Activated CD8-positive, alpha-beta T cell treated with anti-CD3 and anti-CD28 coated beads for 36 hours (primary cell): ENCODE results near the gene NAT9. TPM values are rescaled to one million over a fixed set of nuclear protein-coding genes. Genes with fewer than 3 reads are reported as not detected.
A peak's percentile ranks its signal among the peaks of the same experiment; 100 is the strongest.

Experiments
- ATAC-seq: fragments of 200-7000 bp; cut with Tn5 transposase; one replicate; pipeline ENCODE4 v1.10.0; 2021; ENCODE audit warnings: mild to moderate bottlenecking, moderate library complexity
- CTCF ChIA-PET: fragments of 350-600 bp; sonication (Branson Sonifier 250); formaldehyde crosslinking; loops from one replicate; lab custom pipeline; 2021; ENCODE audit warnings: antibody characterized with exemption; lab: Charles Lee
- POLR2A ChIA-PET: fragments of 350-600 bp; sonication (Branson Sonifier 250); formaldehyde crosslinking; loops from one replicate; lab custom pipeline; 2021; ENCODE audit warnings: antibody characterized with exemption; lab: Charles Lee
- DNase-seq: peaks from one replicate; pipeline ENCODE4 v3.0.0-alpha.2; 2020
- H3K27ac Mint-ChIP-seq: one replicate; pipeline ENCODE4 v1.8.0; 2021; ENCODE audit warnings: mild to moderate bottlenecking, mixed read lengths
- H3K27me3 Mint-ChIP-seq: one replicate; pipeline ENCODE4 v1.8.0; 2021; ENCODE audit warnings: mixed read lengths
- H3K36me3 Mint-ChIP-seq: one replicate; pipeline ENCODE4 v1.8.0; 2021; ENCODE audit warnings: low read depth, mixed read lengths
- H3K4me1 Mint-ChIP-seq: one replicate; pipeline ENCODE4 v1.8.0; 2021; ENCODE audit warnings: low read depth, mixed read lengths
- H3K4me3 Mint-ChIP-seq: one replicate; pipeline ENCODE4 v1.8.0; 2021; ENCODE audit warnings: mild to moderate bottlenecking, moderate library complexity, mixed read lengths
- H3K9me3 Mint-ChIP-seq: one replicate; pipeline ENCODE4 v1.8.0; 2021; ENCODE audit warnings: mixed read lengths
- intact Hi-C: fragments of 100-400 bp; cut with micrococcal nuclease; formaldehyde crosslinking; loops from one replicate; pipeline ENCODE4 v1.10.0; 2022
- total RNA-seq, 2 experiments: library from RNA; stranded (reverse); gene quantifications; one replicate each; pipeline ENCODE4 v1.2.3, GENCODE V29; 2021
- TF ChIP-seq, protein P1 (sequence below): fragments of 200-600 bp; IDR thresholded peaks from one replicate; pipeline ENCODE4 v1.8.0; 2022; ENCODE audit warnings: antibody characterized with exemption, mild to moderate bottlenecking

NAT9 gene
- total RNA-seq, 2 experiments from 2014 or later = 35.5 to 42.4 TPM

DNA sequence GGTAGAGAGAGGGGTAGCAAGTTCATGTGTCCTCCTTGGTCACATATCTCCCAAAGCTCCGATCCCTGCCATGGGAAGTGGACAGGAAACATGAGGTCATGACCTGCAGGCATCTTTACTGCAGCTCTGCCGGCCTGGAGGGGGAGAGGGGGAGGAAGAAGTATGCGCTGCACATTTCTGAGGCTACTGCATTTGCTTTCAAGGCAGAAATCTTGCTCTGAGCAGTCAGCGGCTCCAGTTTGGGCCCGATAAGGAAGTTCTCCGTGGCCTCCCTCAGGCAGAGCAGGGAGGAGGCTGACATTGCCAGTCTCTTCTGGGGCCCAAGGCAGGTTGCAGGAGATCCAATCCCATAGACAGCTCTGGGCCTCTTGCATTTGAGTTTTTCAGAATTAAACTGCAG is 29.2 kb downstream of the NAT9 start:
- CTCF ChIA-PET = interaction anchor here (0.7 to 6.9 kb wide), 12 partner anchors 11 to 293 kb away, joined by 3 to 110 read pairs (median 42); partner anchors contain the start of genes GRIN2C, NAT9 and RAB37
- Mint-ChIP-seq H3K4me1 (peaks cover 51% of the 10 kb centered on the region), H3K9me3 (peaks cover 7% of the 10 kb centered on the region), H3K4me3 (peak overlapping the region; percentile 65), H3K27me3 (no peaks in the 10 kb centered on the region), H3K27ac (peak overlapping the region; percentile 77), H3K36me3 (peaks cover 27% of the 10 kb centered on the region)
- DNase-seq (no peak), ATAC-seq (no peak)
- intact Hi-C loops = loop anchor here (2.0 kb wide), 1 partner anchor 34 kb away; no protein-coding TSS in a partner anchor
- POLR2A ChIA-PET = interaction anchor here (1.6 to 5.5 kb wide), 4 partner anchors 10 to 33 kb away, joined by 5 to 35 read pairs (median 8); partner anchors contain the start of genes NAT9 and RAB37
- TF ChIP-seq, protein P1, sequence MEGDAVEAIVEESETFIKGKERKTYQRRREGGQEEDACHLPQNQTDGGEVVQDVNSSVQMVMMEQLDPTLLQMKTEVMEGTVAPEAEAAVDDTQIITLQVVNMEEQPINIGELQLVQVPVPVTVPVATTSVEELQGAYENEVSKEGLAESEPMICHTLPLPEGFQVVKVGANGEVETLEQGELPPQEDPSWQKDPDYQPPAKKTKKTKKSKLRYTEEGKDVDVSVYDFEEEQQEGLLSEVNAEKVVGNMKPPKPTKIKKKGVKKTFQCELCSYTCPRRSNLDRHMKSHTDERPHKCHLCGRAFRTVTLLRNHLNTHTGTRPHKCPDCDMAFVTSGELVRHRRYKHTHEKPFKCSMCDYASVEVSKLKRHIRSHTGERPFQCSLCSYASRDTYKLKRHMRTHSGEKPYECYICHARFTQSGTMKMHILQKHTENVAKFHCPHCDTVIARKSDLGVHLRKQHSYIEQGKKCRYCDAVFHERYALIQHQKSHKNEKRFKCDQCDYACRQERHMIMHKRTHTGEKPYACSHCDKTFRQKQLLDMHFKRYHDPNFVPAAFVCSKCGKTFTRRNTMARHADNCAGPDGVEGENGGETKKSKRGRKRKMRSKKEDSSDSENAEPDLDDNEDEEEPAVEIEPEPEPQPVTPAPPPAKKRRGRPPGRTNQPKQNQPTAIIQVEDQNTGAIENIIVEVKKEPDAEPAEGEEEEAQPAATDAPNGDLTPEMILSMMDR = no peak

DNA sequence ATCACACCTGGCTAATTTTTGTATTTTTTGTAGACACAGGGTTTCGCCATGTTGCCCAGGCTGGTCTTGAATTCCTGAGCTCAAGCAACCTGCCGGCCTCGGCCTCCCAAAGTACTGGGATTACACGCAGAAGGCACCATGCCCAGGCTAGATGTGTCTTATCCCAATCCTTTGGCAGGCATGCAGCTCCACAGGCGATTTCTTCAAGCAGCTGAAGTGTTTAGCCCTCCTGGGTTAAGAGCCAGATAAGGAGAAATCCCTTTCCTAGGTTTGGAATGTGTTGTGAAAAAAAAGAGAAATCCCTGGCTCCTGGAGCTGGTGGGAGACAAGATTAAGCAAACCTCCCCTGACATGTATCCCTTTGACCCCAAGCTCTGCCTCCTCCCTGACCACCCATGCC is 29.8 kb downstream of the NAT9 start:
- Mint-ChIP-seq H3K27me3 (no peaks in the 10 kb centered on the region), H3K4me3 (no peak overlapping the region), H3K9me3 (peaks cover 7% of the 10 kb centered on the region), H3K27ac (peak overlapping the region; percentile 77), H3K36me3 (peaks cover 22% of the 10 kb centered on the region), H3K4me1 (peaks cover 51% of the 10 kb centered on the region)
- DNase-seq (no peak), ATAC-seq (no peak)
- TF ChIP-seq, protein P1 = no peak
- POLR2A ChIA-PET = interaction anchor here (0.6 to 5.5 kb wide), 10 partner anchors 9 to 127 kb away, joined by 3 to 35 read pairs (median 4); partner anchors contain the start of genes FDXR, NAT9 and RAB37
- CTCF ChIA-PET = interaction anchor here (1.5 to 6.9 kb wide), 13 partner anchors 10 to 211 kb away, joined by 5 to 110 read pairs (median 36); partner anchors contain the start of genes GRIN2C, NAT9 and RAB37
- intact Hi-C loops = loop anchor here (2.0 kb wide), 1 partner anchor 34 kb away; no protein-coding TSS in a partner anchor

DNA sequence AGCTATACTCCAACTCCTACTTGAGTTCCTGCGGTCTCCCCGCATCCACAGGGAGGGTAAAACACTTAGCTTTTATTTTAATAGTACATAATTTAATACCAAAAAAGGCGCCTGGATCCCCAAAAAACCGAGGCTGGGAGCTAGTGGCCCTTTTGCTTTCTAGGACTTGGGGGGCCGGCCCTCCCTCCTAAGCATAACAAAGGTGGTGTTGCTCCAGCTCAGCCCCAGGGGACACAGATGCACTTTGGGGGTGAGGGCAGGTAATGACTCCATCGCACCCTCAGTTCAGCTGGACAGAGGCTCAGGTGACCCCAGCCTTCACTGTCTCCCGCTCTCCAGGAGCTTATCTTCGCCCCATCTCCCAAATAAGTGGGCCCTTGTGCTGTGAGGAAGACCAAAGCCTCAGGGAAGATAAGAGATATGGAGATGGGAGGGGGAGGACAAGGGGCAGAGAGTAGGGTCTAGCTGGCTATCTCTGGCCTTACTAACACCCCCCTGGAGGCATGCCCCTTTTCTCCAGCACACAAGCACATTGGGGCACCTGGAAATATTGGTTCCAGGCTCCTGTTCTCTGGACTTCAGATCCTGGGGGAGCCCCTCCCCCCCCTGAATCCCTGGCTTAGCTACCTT is 30.5 kb downstream of the NAT9 start:
- peaks cover 15% of the 10 kb centered on the region for H3K36me3 Mint-ChIP-seq
- DNase-seq (no peak), ATAC-seq (no peak)
- H3K27me3 Mint-ChIP-seq = no peaks in the 10 kb centered on the region
- intact Hi-C loops = loop anchor here (2.0 kb wide), 1 partner anchor 35 kb away; no protein-coding TSS in a partner anchor
- H3K9me3 Mint-ChIP-seq = peaks cover 7% of the 10 kb centered on the region
- ChIA-PET POLR2A (interaction anchor here (0.6 to 5.5 kb wide), 11 partner anchors 8 to 128 kb away, joined by 3 to 35 read pairs (median 4); partner anchors contain the start of genes FDXR, NAT9 and RAB37), CTCF (interaction anchor here (0.8 to 6.9 kb wide), 20 partner anchors 7 to 212 kb away, joined by 3 to 110 read pairs (median 6); partner anchors contain the start of genes FDXR, GRIN2C, NAT9 and RAB37)
- H3K4me3 Mint-ChIP-seq = no peak overlapping the region
- no peak overlapping the region for H3K27ac Mint-ChIP-seq
- TF ChIP-seq, protein P1 = no peak
- peaks cover 55% of the 10 kb centered on the region for H3K4me1 Mint-ChIP-seq

DNA sequence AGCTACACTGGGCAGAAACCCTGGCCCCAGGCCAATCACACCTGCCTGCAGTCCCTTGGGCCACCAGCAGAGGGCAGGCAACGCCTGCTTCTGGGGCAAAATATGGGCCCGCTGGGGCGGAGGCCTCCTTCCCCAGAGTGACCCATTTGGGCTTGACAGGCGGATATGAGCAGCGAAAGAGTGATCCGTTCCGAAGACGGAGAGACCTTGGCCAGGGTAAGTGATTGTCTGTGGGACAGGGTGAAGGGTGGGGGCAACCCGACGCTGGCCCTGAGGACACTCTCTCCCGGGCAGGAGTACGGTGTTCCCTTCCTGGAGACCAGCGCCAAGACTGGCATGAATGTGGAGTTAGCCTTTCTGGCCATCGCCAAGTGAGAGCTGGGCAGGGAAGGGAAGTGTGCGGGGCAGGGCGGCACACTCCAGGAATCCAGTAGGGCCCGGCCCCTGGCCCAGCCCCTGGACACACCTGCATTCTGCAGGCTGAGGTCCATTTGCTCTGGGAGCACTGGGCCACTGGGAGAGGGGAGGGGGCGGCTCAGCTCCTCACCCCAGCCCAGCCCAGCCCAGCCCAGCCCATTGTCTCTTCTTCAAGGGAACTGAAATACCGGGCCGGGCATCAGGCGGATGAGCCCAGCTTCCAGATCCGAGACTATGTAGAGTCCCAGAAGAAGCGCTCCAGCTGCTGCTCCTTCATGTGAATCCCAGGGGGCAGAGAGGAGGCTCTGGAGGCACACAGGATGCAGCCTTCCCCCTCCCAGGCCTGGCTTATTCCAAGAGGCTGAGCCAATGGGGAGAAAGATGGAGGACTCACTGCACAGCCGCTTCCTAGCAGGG is 31.2 kb downstream of the NAT9 start:
- H3K27ac Mint-ChIP-seq = peak overlapping the region; percentile 88
- intact Hi-C loops = loop anchor here (5.0 kb wide), 1 partner anchor 117 kb away; no protein-coding TSS in a partner anchor
- peaks cover 62% of the 10 kb centered on the region for H3K4me1 Mint-ChIP-seq
- H3K4me3 Mint-ChIP-seq = peak overlapping the region; percentile 17
- CTCF ChIA-PET = interaction anchor here (0.8 to 6.9 kb wide), 21 partner anchors 8 to 213 kb away, joined by 3 to 110 read pairs (median 6); partner anchors contain the start of genes FDXR, GRIN2C, NAT9 and RAB37
- POLR2A ChIA-PET = interaction anchor here (0.5 to 5.5 kb wide), 12 partner anchors 8 to 128 kb away, joined by 3 to 35 read pairs (median 4); partner anchors contain the start of genes FDXR, NAT9 and RAB37
- ATAC-seq = peak; percentile 18
- H3K27me3 Mint-ChIP-seq = no peaks in the 10 kb centered on the region
- peaks cover 7% of the 10 kb centered on the region for H3K9me3 Mint-ChIP-seq
- H3K36me3 Mint-ChIP-seq = peaks cover 8% of the 10 kb centered on the region
- TF ChIP-seq, protein P1 = peak; percentile 100
- DNase-seq = peak; percentile 90
